HepG2 (cell line): ENCODE results near the gene RTBDN. TPM values are rescaled to one million over a fixed set of nuclear protein-coding genes. Genes with fewer than 3 reads are reported as not detected.

ENCODE experiments used
- ATAC-seq: fragments of 200-7000 bp; cut with Tn5 transposase; 3 replicates; pipeline ENCODE4 v1.9.1; 2020; ENCODE audit warnings: mild to moderate bottlenecking, moderate library complexity
- BruUV-seq: library from RNA; stranded (reverse); fragments of 400-500 nt; replicated peaks from 2 replicates; lab custom pipeline; 2021; lab: Mats Ljungman, UMichigan
- CTCF ChIA-PET: fragments of 300-600 bp; formaldehyde crosslinking; extraction: SDS; loops from one replicate; lab custom pipeline; 2021; ENCODE audit warnings: low total read pairs, inconsistent platforms, low intra/inter-chr PET ratio; lab: Yijun Ruan, JAX
- POLR2A ChIA-PET: fragments of 350-600 bp; sonication (Branson Sonifier 250); formaldehyde crosslinking; loops from one replicate; lab custom pipeline; 2020; ENCODE audit warnings: antibody characterized with exemption, inconsistent platforms; lab: Yijun Ruan, JAX
- DNase-seq: peaks from one replicate; pipeline ENCODE4 v3.0.0-alpha.2; 2015; ENCODE audit warnings: low spot score
- FAIRE-seq: peaks from 3 replicates; lab custom pipeline; 2011; peaks lifted over from hg19 to GRCh38; lab: Jason Lieb, UNC
- H2AFZ ChIP-seq: one replicate; pipeline ENCODE4 v1.6.1; 2011; ENCODE audit warnings: low read length, inconsistent platforms
- H3K27ac ChIP-seq: fragments of 300-600 bp; 3 replicates; pipeline ENCODE4 v1.8.0; 2011; ENCODE audit warnings: mixed run types, mild to moderate bottlenecking, mixed read lengths, low read length, inconsistent platforms; ENCODE audit not compliant: insufficient read depth; ENCODE audit errors: extremely low read length
- H3K27me3 ChIP-seq, 2 experiments: fragments of 200-600 bp in 1 of 2; 2 replicates in 1 of 2; 3 replicates in 1 of 2; pipeline versions ENCODE4 v1.6.0 to v1.8.0; 2011; ENCODE audit warnings: low read length in 2 of 2, mild to moderate bottlenecking in 2 of 2, moderate library complexity in 2 of 2, inconsistent platforms in 1 of 2; ENCODE audit not compliant: insufficient read depth in 2 of 2, control insufficient read depth in 1 of 2
- H3K36me3 ChIP-seq, 2 experiments: fragments of 200-600 bp in 1 of 2; replicated peaks in 1 of 2; 2 replicates in 1 of 2; 3 replicates in 1 of 2; pipeline versions ENCODE4 v1.5.1 to v1.8.0; 2011; ENCODE audit warnings: low read length in 2 of 2, inconsistent platforms in 1 of 2; ENCODE audit not compliant: insufficient read depth in 2 of 2, control insufficient read depth in 1 of 2
- H3K4me1 ChIP-seq: 2 replicates; pipeline ENCODE4 v1.5.1; 2012; ENCODE audit warnings: low read length, inconsistent platforms; ENCODE audit not compliant: insufficient read depth
- H3K4me2 ChIP-seq: 2 replicates; pipeline ENCODE4 v1.6.0; 2011; ENCODE audit warnings: low read depth, low read length, inconsistent platforms
- H3K4me3 ChIP-seq, 3 experiments: fragments of 200-600 bp in 1 of 3; sonication (generic), shearing (Covaris generic) in 1 of 3; replicated peaks in 1 of 3; 2 replicates each; pipeline ENCODE4 v1.5.1; 2011 to 2016; ENCODE audit warnings: low read length in 3 of 3, inconsistent platforms in 2 of 3, low read depth in 2 of 3, mild to moderate bottlenecking in 2 of 3, control low read depth in 1 of 3, mixed read lengths in 1 of 3; ENCODE audit not compliant: insufficient read depth in 1 of 3
- H3K79me2 ChIP-seq: one replicate; pipeline ENCODE4 v1.6.1; 2011; ENCODE audit warnings: low read length, inconsistent platforms; ENCODE audit not compliant: insufficient read depth
- H3K9ac ChIP-seq: 2 replicates; pipeline ENCODE4 v1.6.0; 2011; ENCODE audit warnings: mild to moderate bottlenecking, low read depth, low read length, inconsistent platforms; ENCODE audit not compliant: insufficient read depth
- H3K9me3 ChIP-seq: 2 replicates; pipeline ENCODE4 v1.5.1; 2012; ENCODE audit warnings: mild to moderate bottlenecking, low read length
- H4K20me1 ChIP-seq: 2 replicates; pipeline ENCODE4 v1.6.0; 2011; ENCODE audit warnings: inconsistent platforms, mild to moderate bottlenecking, low read length, moderate library complexity; ENCODE audit not compliant: insufficient read depth
- DDIT3 ChIP-seq: sonication (generic); formaldehyde crosslinking; IDR thresholded peaks from 2 replicates; pipeline ENCODE4 v1.4.0; 2020; ENCODE audit warnings: mild to moderate bottlenecking, missing genetic modification reagents
- DNMT1 ChIP-seq: sonication (generic); formaldehyde crosslinking; IDR thresholded peaks from 2 replicates; pipeline ENCODE4 v1.5.1; 2020; ENCODE audit warnings: mild to moderate bottlenecking, missing genetic modification reagents
- FOXK1 ChIP-seq: sonication (generic); formaldehyde crosslinking; IDR thresholded peaks from 2 replicates; pipeline ENCODE4 v1.4.0; 2020; ENCODE audit warnings: low read depth, missing genetic modification reagents, borderline replicate concordance
- NFYC ChIP-seq: IDR thresholded peaks from 2 replicates; pipeline ENCODE4 v1.6.1; 2016; ENCODE audit warnings: missing genetic modification reagents, missing compliant biosample characterization
- RCOR2 ChIP-seq: IDR thresholded peaks from 2 replicates; pipeline ENCODE4 v1.6.1; 2016; ENCODE audit warnings: missing biosample characterization, missing genetic modification reagents
- REPIN1 ChIP-seq: sonication (generic); formaldehyde crosslinking; IDR thresholded peaks from 2 replicates; pipeline ENCODE4 v1.8.0; 2022; ENCODE audit warnings: missing genetic modification reagents, low read depth, mild to moderate bottlenecking, borderline replicate concordance
- RXRB ChIP-seq: IDR thresholded peaks from 2 replicates; pipeline ENCODE4 v1.6.1; 2016; ENCODE audit warnings: borderline replicate concordance, missing genetic modification reagents, missing compliant biosample characterization
- SMAD3 ChIP-seq: sonication (generic); formaldehyde crosslinking; IDR thresholded peaks from 2 replicates; pipeline ENCODE4 v1.4.0; 2020; ENCODE audit warnings: missing genetic modification reagents
- WIZ ChIP-seq: sonication (generic); formaldehyde crosslinking; IDR thresholded peaks from 2 replicates; pipeline ENCODE4 v1.5.1; 2020; ENCODE audit warnings: mild to moderate bottlenecking, missing genetic modification reagents
- ZBTB8A ChIP-seq: sonication (generic); formaldehyde crosslinking; IDR thresholded peaks from 2 replicates; pipeline ENCODE4 v1.4.0; 2020; ENCODE audit warnings: mild to moderate bottlenecking, low read depth, missing genetic modification reagents, borderline replicate concordance
- ZNF205 ChIP-seq: IDR thresholded peaks from 2 replicates; pipeline ENCODE4 v1.6.1; 2018; ENCODE audit warnings: missing biosample characterization, missing genetic modification reagents
- ZNF24 ChIP-seq: fragments of 450-650 bp; IDR thresholded peaks from 2 replicates; pipeline ENCODE4 v1.6.1; 2017; ENCODE audit warnings: antibody characterized with exemption, mild to moderate bottlenecking
- ZNF652 ChIP-seq: IDR thresholded peaks from 2 replicates; pipeline ENCODE4 v1.6.1; 2016; ENCODE audit warnings: low read depth, borderline replicate concordance
- ZNF75D ChIP-seq: sonication (generic); formaldehyde crosslinking; IDR thresholded peaks from 2 replicates; pipeline ENCODE4 v1.8.1; 2023; ENCODE audit warnings: missing genetic modification reagents, mild to moderate bottlenecking, borderline replicate concordance
- ZZZ3 ChIP-seq: sonication (generic); formaldehyde crosslinking; IDR thresholded peaks from 2 replicates; pipeline ENCODE4 v1.4.0; 2020; ENCODE audit warnings: missing genetic modification reagents, mild to moderate bottlenecking, borderline replicate concordance
- WGBS: methylation state at CpG from one replicate; pipeline ENCODE4 v1.1.6; 2017; ENCODE audit warnings: low lambda C conversion rate; 5-methylcytosine and 5-hydroxymethylcytosine counted together
- in situ Hi-C: cut with HindIII; loops from 2 replicates; pipeline ENCODE4 v1.10.0; 2017; ENCODE audit warnings: low pct_unique_long_range_greater_than_20kb; ENCODE audit not compliant: extremely low pct_ligation_motif_present
- intact Hi-C: fragments of 100-400 bp; cut with micrococcal nuclease; formaldehyde crosslinking; loops from one replicate; pipeline ENCODE4 v1.10.0; 2022; ENCODE audit not compliant: unreplicated experiment
- polyA plus RNA-seq, 8 experiments: library from polyadenylated mRNA; depleted of rRNA in 3 of 8; stranded (reverse) in 7 of 8; unstranded in 1 of 8; fragments of >200 nt; fragmentation: Illumina TruSeq in 4 of 8; extraction: Trizol in 4 of 8; gene quantifications; 2 replicates each; pipeline versions ENCODE4 v1.2.1 to v1.2.3, GENCODE V29; 2011 to 2016; ENCODE audit warnings: low read depth in 4 of 8, missing spikeins in 1 of 8, mixed read lengths in 1 of 8; ENCODE audit not compliant: insufficient read depth in 1 of 8
- total RNA-seq, 5 experiments: library from RNA; depleted of rRNA; stranded (reverse); fragments of >200 nt; fragmentation: Illumina TruSeq; extraction: Trizol; gene quantifications; 2 replicates each; pipeline ENCODE4 v1.2.3, GENCODE V29; 2016; ENCODE audit warnings: low read depth in 1 of 5
- TF ChIP-seq, protein P1 (sequence below): sonication (generic); formaldehyde crosslinking; IDR thresholded peaks from 2 replicates; pipeline ENCODE4 v1.4.0; 2020; ENCODE audit warnings: missing genetic modification reagents, borderline replicate concordance
- TF ChIP-seq, protein P2 (sequence below): IDR thresholded peaks from 2 replicates; pipeline ENCODE4 v1.6.1; 2016
- TF ChIP-seq, protein P3 (sequence below): IDR thresholded peaks from 2 replicates; pipeline ENCODE4 v1.6.1; 2016; ENCODE audit warnings: mild to moderate bottlenecking, missing biosample characterization, missing genetic modification reagents

Gene RTBDN
- total and polyA plus RNA-seq, 2 of the 13 experiments (the other 11 are each of a cell fraction or from before 2014, with no cell fraction given): 0.27 to 0.48 TPM

GRCh38 chr19:12836529-12836863, 2.1 kb upstream of the RTBDN start (continued):
- TF ChIP-seq ZNF205 (CRISPR knock-in tag) (peak; percentile 53; the same call in 1 of the 2 replicates), WIZ (0 out of 2 replicates have a peak, but pooled peaks have one; percentile 7), SMAD3 (CRISPR knock-in tag) (0 out of 2 replicates have a peak, but pooled peaks have one; percentile 3), FOXK1 (0 out of 2 replicates have a peak, but pooled peaks have one; percentile 48)
- TF ChIP-seq, protein P1, sequence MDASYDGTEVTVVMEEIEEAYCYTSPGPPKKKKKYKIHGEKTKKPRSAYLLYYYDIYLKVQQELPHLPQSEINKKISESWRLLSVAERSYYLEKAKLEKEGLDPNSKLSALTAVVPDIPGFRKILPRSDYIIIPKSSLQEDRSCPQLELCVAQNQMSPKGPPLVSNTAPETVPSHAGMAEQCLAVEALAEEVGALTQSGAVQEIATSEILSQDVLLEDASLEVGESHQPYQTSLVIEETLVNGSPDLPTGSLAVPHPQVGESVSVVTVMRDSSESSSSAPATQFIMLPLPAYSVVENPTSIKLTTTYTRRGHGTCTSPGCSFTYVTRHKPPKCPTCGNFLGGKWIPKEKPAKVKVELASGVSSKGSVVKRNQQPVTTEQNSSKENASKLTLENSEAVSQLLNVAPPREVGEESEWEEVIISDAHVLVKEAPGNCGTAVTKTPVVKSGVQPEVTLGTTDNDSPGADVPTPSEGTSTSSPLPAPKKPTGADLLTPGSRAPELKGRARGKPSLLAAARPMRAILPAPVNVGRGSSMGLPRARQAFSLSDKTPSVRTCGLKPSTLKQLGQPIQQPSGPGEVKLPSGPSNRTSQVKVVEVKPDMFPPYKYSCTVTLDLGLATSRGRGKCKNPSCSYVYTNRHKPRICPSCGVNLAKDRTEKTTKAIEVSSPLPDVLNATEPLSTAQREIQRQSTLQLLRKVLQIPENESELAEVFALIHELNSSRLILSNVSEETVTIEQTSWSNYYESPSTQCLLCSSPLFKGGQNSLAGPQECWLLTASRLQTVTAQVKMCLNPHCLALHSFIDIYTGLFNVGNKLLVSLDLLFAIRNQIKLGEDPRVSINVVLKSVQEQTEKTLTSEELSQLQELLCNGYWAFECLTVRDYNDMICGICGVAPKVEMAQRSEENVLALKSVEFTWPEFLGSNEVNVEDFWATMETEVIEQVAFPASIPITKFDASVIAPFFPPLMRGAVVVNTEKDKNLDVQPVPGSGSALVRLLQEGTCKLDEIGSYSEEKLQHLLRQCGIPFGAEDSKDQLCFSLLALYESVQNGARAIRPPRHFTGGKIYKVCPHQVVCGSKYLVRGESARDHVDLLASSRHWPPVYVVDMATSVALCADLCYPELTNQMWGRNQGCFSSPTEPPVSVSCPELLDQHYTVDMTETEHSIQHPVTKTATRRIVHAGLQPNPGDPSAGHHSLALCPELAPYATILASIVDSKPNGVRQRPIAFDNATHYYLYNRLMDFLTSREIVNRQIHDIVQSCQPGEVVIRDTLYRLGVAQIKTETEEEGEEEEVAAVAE (CRISPR knock-in tag): 0 out of 2 replicates have a peak, but pooled peaks have one; percentile 3

DNA sequence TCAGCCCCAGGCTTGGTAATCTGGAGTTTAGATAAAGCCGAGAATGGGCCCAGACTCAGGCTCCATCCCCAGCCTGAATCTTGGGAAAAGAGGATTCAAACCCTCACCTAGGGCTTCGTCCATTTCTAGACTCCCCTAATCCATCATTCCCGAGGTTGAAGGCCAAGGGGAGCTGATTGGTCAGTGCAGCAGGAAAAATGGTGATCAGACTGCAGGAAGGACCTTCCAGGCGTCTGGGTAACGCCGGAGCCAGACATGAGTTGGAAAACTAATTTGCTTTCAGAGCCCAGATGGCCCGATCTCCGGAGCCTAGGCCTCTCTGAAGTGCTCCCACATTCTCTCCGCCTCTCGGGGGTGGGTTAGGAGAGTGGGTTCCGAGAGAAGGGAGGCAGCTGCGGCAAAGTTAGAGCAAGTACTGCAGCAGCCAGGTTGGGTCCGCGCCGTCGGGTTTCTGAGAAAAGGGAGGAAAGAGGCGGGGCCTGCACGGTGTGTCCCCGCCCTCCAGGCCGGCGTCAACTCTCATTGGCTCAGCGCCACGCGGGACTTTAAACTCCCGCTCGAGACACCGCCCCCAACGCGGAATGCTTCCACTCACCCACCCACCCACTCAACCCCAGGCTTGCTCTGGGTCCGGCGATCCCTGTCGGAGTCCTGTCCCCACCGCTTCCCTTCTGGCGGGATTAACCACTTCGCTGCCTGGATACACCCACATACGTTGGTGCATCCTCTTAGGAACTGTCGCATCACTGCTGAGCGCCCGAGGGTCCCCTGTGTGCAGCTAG, 788 bp upstream of the RTBDN start:
- intact Hi-C loops: no loop called here
- H4K20me1 ChIP-seq: no peaks in the 10 kb centered on the region
- no peak overlapping the region for H2AFZ ChIP-seq
- H3K9ac ChIP-seq: no peak overlapping the region
- POLR2A ChIA-PET: interaction anchor here (0.6 kb wide), 1 partner anchor 11 kb away, joined by 3 read pairs; no protein-coding TSS in a partner anchor
- H3K36me3 ChIP-seq: no peaks in the 10 kb centered on the region
- peak overlapping the region in 1 of 3 experiments; percentile 79; a peak in 1 of 6 replicates for H3K4me3 ChIP-seq
- H3K4me2 ChIP-seq: peak overlapping the region; percentile 67
- peaks cover 59% of the 10 kb centered on the region for H3K4me1 ChIP-seq
- peaks cover 0 to 22% of the 10 kb centered on the region in 2 experiments; a peak in 2 of 5 replicates for H3K27me3 ChIP-seq
- H3K27ac ChIP-seq: no peak overlapping the region
- in situ Hi-C loops: loop anchor here (5.0 kb wide), 1 partner anchor 63 kb away; no protein-coding TSS in a partner anchor
- CTCF ChIA-PET: no interaction called here
- FAIRE-seq: no peak
- no peaks in the 10 kb centered on the region for H3K79me2 ChIP-seq
- WGBS: 23% methylated on average over 14 of the region's 39 CpGs
- no peak for DNase-seq
- BruUV-seq: no TSS peak
- H3K9me3 ChIP-seq: no peaks in the 10 kb centered on the region
- ATAC-seq: peak; percentile 24
- TF ChIP-seq DDIT3 (CRISPR knock-in tag): no peak
- no peak for TF ChIP-seq ZNF24
- no peak for TF ChIP-seq DNMT1
- TF ChIP-seq NFYC: peak; percentile 50; the same call in 1 of the 2 replicates
- TF ChIP-seq, protein P2, sequence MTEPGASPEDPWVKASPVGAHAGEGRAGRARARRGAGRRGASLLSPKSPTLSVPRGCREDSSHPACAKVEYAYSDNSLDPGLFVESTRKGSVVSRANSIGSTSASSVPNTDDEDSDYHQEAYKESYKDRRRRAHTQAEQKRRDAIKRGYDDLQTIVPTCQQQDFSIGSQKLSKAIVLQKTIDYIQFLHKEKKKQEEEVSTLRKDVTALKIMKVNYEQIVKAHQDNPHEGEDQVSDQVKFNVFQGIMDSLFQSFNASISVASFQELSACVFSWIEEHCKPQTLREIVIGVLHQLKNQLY: no peak
- TF ChIP-seq REPIN1 (CRISPR knock-in tag): no peak
- no peak for TF ChIP-seq ZNF75D (CRISPR knock-in tag)
- TF ChIP-seq ZNF652 (CRISPR knock-in tag): peak; percentile 85
- TF ChIP-seq RXRB (CRISPR knock-in tag): no peak
- no peak for TF ChIP-seq RCOR2
- TF ChIP-seq ZBTB8A: no peak
- no peak for TF ChIP-seq ZZZ3 (CRISPR knock-in tag)
- TF ChIP-seq, protein P3, sequence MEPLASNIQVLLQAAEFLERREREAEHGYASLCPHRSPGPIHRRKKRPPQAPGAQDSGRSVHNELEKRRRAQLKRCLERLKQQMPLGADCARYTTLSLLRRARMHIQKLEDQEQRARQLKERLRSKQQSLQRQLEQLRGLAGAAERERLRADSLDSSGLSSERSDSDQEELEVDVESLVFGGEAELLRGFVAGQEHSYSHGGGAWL (CRISPR knock-in tag): 0 out of 2 replicates have a peak, but pooled peaks have one; percentile 11
